CD14-positive monocyte (primary cell): ENCODE results near the gene TOR4A. TPM values are rescaled to one million over a fixed set of nuclear protein-coding genes. Genes with fewer than 3 reads are reported as not detected.

Source experiments
- DNase-seq, 3 donors: peaks; one replicate each; pipeline ENCODE4 v3.0.0-alpha.2; 2011 to 2022
- H2AFZ ChIP-seq: 2 replicates; pipeline ENCODE4 v1.6.0; 2012; ENCODE audit warnings: mild to moderate bottlenecking, low read depth, low read length, inconsistent platforms; ENCODE audit not compliant: insufficient read depth, poor library complexity, severe bottlenecking
- H3K27ac ChIP-seq, 2 donors: 1 replicate in 1 of 2; 2 replicates in 1 of 2; pipeline ENCODE4 v1.5.1; 2012 to 2013; ENCODE audit warnings: low read length in 2 of 2, control low read depth in 1 of 2, inconsistent platforms in 1 of 2, low read depth in 1 of 2, mild to moderate bottlenecking in 1 of 2
- H3K27me3 ChIP-seq, 2 donors: one replicate each; pipeline versions ENCODE4 v1.6.0 to v1.6.1; 2011 to 2013; ENCODE audit warnings: low read length in 2 of 2; ENCODE audit not compliant: control insufficient read depth in 2 of 2, insufficient read depth in 2 of 2
- H3K36me3 ChIP-seq, 2 donors: replicated peaks in 1 of 2; 1 replicate in 1 of 2; 2 replicates in 1 of 2; pipeline versions ENCODE4 v1.5.1 to v1.6.1; 2012 to 2013; ENCODE audit warnings: low read length in 2 of 2, control low read depth in 1 of 2, inconsistent platforms in 1 of 2, mild to moderate bottlenecking in 1 of 2; ENCODE audit not compliant: insufficient read depth in 2 of 2, control insufficient read depth in 1 of 2
- H3K4me1 ChIP-seq, 2 donors: 1 replicate in 1 of 2; 2 replicates in 1 of 2; pipeline versions ENCODE4 v1.5.1 to v1.6.1; 2012 to 2013; ENCODE audit warnings: low read length in 2 of 2, control low read depth in 1 of 2, inconsistent platforms in 1 of 2, mild to moderate bottlenecking in 1 of 2, moderate library complexity in 1 of 2; ENCODE audit not compliant: insufficient read depth in 2 of 2, control insufficient read depth in 1 of 2
- H3K4me2 ChIP-seq: replicated peaks from 2 replicates; pipeline ENCODE3; 2012; ENCODE audit warnings: low read length, moderate library complexity, mild to moderate bottlenecking; ENCODE audit not compliant: poor library complexity, severe bottlenecking; ENCODE audit errors: extremely low read depth
- H3K4me3 ChIP-seq, 3 experiments: fragments of 200-600 bp in 1 of 3; sonication (generic) in 1 of 3; replicated peaks in 1 of 3; 1 replicate in 2 of 3; 2 replicates in 1 of 3; pipeline ENCODE4 v1.5.1; 2011 to 2013; ENCODE audit warnings: low read length in 3 of 3, mild to moderate bottlenecking in 3 of 3, control low read depth in 2 of 3, low read depth in 2 of 3, inconsistent platforms in 1 of 3, moderate library complexity in 1 of 3
- H3K79me2 ChIP-seq: 2 replicates; pipeline ENCODE4 v1.6.0; 2012; ENCODE audit warnings: mild to moderate bottlenecking, control low read depth, inconsistent platforms, low read length, moderate library complexity; ENCODE audit not compliant: insufficient read depth
- H3K9ac ChIP-seq: 2 replicates; pipeline ENCODE4 v1.6.0; 2017; ENCODE audit warnings: low read length, mild to moderate bottlenecking; ENCODE audit not compliant: insufficient read depth, poor library complexity, severe bottlenecking
- H3K9me3 ChIP-seq, 2 donors: replicated peaks in 1 of 2; 1 replicate in 1 of 2; 2 replicates in 1 of 2; pipeline versions ENCODE4 v1.5.1 to v1.6.1; 2012 to 2013; ENCODE audit warnings: low read length in 2 of 2, control low read depth in 1 of 2; ENCODE audit not compliant: control insufficient read depth in 1 of 2, insufficient read depth in 1 of 2
- H4K20me1 ChIP-seq: 2 replicates; pipeline ENCODE4 v1.6.0; 2012; ENCODE audit warnings: mild to moderate bottlenecking, low read length, control low read depth, moderate library complexity; ENCODE audit not compliant: insufficient read depth
- H3K27ac Mint-ChIP-seq, 7 donors: one replicate each; pipeline ENCODE4 v1.8.0; 2020; ENCODE audit warnings: mild to moderate bottlenecking in 7 of 7, mixed read lengths in 7 of 7, moderate library complexity in 6 of 7, inconsistent platforms in 2 of 7
- H3K27me3 Mint-ChIP-seq, 3 donors: one replicate each; pipeline ENCODE4 v1.8.0; 2021 to 2022; ENCODE audit warnings: low read depth in 3 of 3, mild to moderate bottlenecking in 3 of 3, mixed read lengths in 3 of 3, moderate library complexity in 3 of 3, inconsistent platforms in 1 of 3
- H3K36me3 Mint-ChIP-seq, 2 donors: one replicate each; pipeline ENCODE4 v1.8.0; 2020; ENCODE audit warnings: mixed read lengths in 2 of 2, inconsistent platforms in 1 of 2, mild to moderate bottlenecking in 1 of 2
- H3K4me1 Mint-ChIP-seq: one replicate; pipeline ENCODE4 v1.8.0; 2020; ENCODE audit warnings: mild to moderate bottlenecking, mixed read lengths
- H3K4me3 Mint-ChIP-seq, 2 donors: one replicate each; pipeline ENCODE4 v1.8.0; 2020; ENCODE audit warnings: mild to moderate bottlenecking in 2 of 2, mixed read lengths in 2 of 2, moderate library complexity in 1 of 2
- H3K9me3 Mint-ChIP-seq, 7 donors: one replicate each; pipeline ENCODE4 v1.8.0; 2020 to 2022; ENCODE audit warnings: mixed read lengths in 7 of 7, mild to moderate bottlenecking in 6 of 7, moderate library complexity in 6 of 7, inconsistent platforms in 2 of 7
- WGBS: methylation state at CpG from one replicate; pipeline ENCODE4 v1.1.5; 2013; ENCODE audit warnings: missing lambda C conversion rate; ENCODE audit not compliant: insufficient coverage; 5-methylcytosine and 5-hydroxymethylcytosine counted together
- intact Hi-C, 2 donors: fragments of 100-400 bp; cut with micrococcal nuclease; formaldehyde crosslinking; loops; one replicate each; pipeline versions ENCODE4 v1.15.0 to v1.15.1; 2023
- polyA plus RNA-seq, 3 donors: library from polyadenylated mRNA; depleted of rRNA in 1 of 3; unstranded in 2 of 3; stranded (reverse) in 1 of 3; fragments of 300-500 nt in 2 of 3; fragments of >200 nt in 1 of 3; fragmentation: Illumina TruSeq in 2 of 3; gene quantifications; 1 replicate in 2 of 3; 2 replicates in 1 of 3; pipeline ENCODE4 v1.2.3, GENCODE V29; 2012 to 2021
- TF ChIP-seq, protein P1 (sequence below): fragments of 200-600 bp; IDR thresholded peaks from one replicate; pipeline ENCODE4 v1.8.0; 2022; ENCODE audit warnings: antibody characterized with exemption, mild to moderate bottlenecking

The TOR4A gene
- polyA plus RNA-seq, 3 donors: 13.7 to 17.6 (median 15.4) TPM

DNA sequence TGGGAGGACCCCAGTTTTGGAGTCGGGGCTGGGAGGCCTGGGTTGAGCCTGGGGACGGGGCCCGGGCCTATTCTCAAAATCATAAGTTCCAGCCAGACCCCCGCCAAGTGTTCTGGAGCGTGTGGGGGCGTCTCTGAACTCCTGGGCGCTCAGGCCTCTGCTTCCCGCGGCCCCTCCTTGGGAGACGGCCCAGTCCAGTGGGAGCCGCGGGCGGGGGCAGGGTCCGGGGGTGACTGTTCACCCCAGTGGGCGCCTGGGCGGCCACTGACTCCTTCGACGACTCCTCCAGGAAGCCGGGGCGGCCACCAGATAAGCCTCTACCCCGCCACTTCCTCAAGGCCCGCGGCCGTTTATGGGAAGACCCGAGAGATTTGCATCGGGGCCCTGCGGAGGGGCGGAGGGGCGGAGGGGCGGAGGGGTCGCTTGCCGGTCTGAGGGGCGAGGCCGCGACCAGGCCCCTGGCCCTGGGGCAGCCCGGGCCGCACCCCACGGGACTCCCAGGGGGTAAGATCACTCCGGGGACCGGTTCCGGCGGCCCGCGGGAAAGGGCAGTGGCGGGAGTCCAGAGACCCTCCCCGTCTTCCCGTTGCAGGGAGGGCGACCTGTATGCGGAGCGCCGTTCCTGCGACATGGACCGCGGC is 655 bp downstream of the TOR4A start:
- H2AFZ ChIP-seq: peak overlapping the region; percentile 76
- H4K20me1 ChIP-seq: peaks cover 56% of the 10 kb centered on the region
- peaks cover 24 to 49% of the 10 kb centered on the region in 2 donors for H3K36me3 ChIP-seq
- H3K36me3 Mint-ChIP-seq: peaks cover 21 to 39% of the 10 kb centered on the region in 2 donors
- H3K4me3 ChIP-seq: peak overlapping the region; percentile 44 to 99 (median 98)
- peaks cover 50 to 85% of the 10 kb centered on the region in 2 donors for H3K4me1 ChIP-seq
- no peaks in the 10 kb centered on the region for H3K27me3 ChIP-seq
- H3K79me2 ChIP-seq: peaks cover 58% of the 10 kb centered on the region
- peaks cover 0 to 2% (median 0%) of the 10 kb centered on the region in 7 donors for H3K9me3 Mint-ChIP-seq
- H3K9me3 ChIP-seq: no peaks in the 10 kb centered on the region
- peak overlapping the region; percentile 92 to 99 (median 97) for H3K27ac Mint-ChIP-seq
- peak overlapping the region; percentile 96 to 98 for H3K27ac ChIP-seq
- H3K4me2 ChIP-seq: peak overlapping the region; percentile 95
- peaks cover 0 to 4% (median 2%) of the 10 kb centered on the region in 3 donors for H3K27me3 Mint-ChIP-seq
- peak in 2 of 3 donors; percentile 42 to 46 for DNase-seq
- TF ChIP-seq, protein P1, sequence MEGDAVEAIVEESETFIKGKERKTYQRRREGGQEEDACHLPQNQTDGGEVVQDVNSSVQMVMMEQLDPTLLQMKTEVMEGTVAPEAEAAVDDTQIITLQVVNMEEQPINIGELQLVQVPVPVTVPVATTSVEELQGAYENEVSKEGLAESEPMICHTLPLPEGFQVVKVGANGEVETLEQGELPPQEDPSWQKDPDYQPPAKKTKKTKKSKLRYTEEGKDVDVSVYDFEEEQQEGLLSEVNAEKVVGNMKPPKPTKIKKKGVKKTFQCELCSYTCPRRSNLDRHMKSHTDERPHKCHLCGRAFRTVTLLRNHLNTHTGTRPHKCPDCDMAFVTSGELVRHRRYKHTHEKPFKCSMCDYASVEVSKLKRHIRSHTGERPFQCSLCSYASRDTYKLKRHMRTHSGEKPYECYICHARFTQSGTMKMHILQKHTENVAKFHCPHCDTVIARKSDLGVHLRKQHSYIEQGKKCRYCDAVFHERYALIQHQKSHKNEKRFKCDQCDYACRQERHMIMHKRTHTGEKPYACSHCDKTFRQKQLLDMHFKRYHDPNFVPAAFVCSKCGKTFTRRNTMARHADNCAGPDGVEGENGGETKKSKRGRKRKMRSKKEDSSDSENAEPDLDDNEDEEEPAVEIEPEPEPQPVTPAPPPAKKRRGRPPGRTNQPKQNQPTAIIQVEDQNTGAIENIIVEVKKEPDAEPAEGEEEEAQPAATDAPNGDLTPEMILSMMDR: no peak
- intact Hi-C loops: no loop called here
- WGBS: 16% methylated on average over 37 of the region's 54 CpGs
- peaks cover 51% of the 10 kb centered on the region for H3K4me1 Mint-ChIP-seq
- H3K9ac ChIP-seq: peak overlapping the region; percentile 93
- H3K4me3 Mint-ChIP-seq: peak overlapping the region; percentile 88 to 93

DNA sequence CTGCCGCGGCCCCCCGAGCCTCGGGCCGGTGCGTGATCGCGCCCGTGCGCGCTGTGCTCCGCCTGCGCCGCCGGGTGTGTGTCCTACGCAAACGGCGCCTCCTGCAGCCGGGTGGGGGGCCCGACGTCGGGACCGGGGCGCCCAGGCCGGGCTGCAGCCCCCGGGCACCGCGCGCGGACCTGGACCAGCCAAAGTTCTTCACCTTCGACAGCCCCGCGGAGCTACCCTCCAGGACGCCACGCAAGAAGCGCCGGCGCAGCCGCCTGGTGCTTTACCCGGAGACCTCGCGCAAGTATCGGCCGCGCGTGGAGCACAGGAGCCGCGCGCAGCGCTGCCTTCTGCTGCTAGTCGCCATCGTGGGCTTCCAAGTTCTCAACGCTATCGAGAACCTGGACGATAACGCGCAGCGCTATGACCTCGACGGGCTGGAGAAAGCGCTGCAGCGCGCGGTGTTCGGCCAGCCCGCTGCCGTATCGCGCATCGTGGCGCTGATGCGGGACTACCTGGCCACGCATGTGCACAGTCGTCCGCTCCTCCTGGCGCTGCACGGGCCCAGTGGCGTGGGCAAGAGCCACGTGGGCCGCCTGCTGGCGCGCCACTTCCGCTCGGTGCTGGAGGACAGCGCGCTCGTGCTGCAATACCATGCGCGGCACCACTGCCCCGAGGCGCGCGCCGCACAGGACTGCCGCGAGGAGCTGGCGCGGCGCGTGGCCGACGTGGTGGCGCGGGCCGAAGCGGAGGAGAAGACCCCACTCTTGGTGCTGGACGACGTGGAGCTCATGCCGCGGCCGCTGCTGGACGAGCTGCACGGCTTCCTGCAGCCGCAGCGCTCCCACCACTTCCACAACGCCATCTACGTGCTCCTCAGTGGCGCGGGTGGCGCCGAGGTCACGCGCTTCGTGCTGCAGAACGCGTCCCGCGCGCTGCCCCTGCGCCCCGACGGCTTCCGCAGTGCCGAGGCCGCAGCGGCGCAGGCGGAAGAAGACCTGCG is 1.5 kb downstream of the TOR4A start:
- TF ChIP-seq, protein P1: no peak
- peaks cover 27 to 39% of the 10 kb centered on the region in 2 donors for H3K36me3 Mint-ChIP-seq
- 95% methylated on average over 131 of the region's 139 CpGs for WGBS

More for the DNA sequence above, 1.5 kb downstream of the TOR4A start:
- Histone ChIP-seq H3K4me2 (peak overlapping the region; percentile 95), H3K79me2 (peaks cover 56% of the 10 kb centered on the region), H3K36me3 (peaks cover 26 to 49% of the 10 kb centered on the region in 2 donors), H3K4me3 (peak overlapping the region in 2 of 3 experiments; percentile 98 to 99), H3K9me3 (no peaks in the 10 kb centered on the region), H3K27ac (no peak overlapping the region), H2AFZ (no peak overlapping the region), H4K20me1 (peaks cover 62% of the 10 kb centered on the region), H3K4me1 (peaks cover 50 to 85% of the 10 kb centered on the region in 2 donors), H3K9ac (peak overlapping the region; percentile 93), H3K27me3 (no peaks in the 10 kb centered on the region)
- DNase-seq: no peak
- Mint-ChIP-seq H3K27ac (no peak overlapping the region), H3K4me1 (peaks cover 51% of the 10 kb centered on the region), H3K4me3 (peak overlapping the region in 1 of 2 donors; percentile 39), H3K27me3 (peaks cover 0 to 4% (median 2%) of the 10 kb centered on the region in 3 donors), H3K9me3 (peaks cover 0 to 2% (median 0%) of the 10 kb centered on the region in 7 donors)
- intact Hi-C loops: no loop called here
